IMR-90 (cell line): ENCODE results near the gene ARMC6. TPM values are rescaled to one million over a fixed set of nuclear protein-coding genes. Genes with fewer than 3 reads are reported as not detected.
"Not testable (repeated sequence)": the region's sequence is repeated elsewhere in the genome, so short reads cannot be mapped to it uniquely, and the experiment has no call there.

Experiments
- ATAC-seq: fragments of 200-7000 bp; cut with Tn5 transposase; 2 replicates; pipeline ENCODE4 v1.9.1; 2020; ENCODE audit warnings: low read depth, mild to moderate bottlenecking, moderate library complexity
- BruUV-seq: library from RNA; stranded (reverse); fragments of 400-500 nt; replicated peaks from 2 replicates; lab custom pipeline; 2021; lab: Mats Ljungman, UMichigan
- CTCF ChIA-PET: fragments of 300-600 bp; formaldehyde crosslinking; extraction: SDS; loops from one replicate; lab custom pipeline; 2021; ENCODE audit warnings: antibody characterized with exemption; lab: Yijun Ruan, JAX
- POLR2A ChIA-PET: fragments of 300-600 bp; sonication (Branson Sonifier 250); formaldehyde crosslinking; loops from one replicate; lab custom pipeline; 2022; ENCODE audit warnings: antibody characterized with exemption; ENCODE audit not compliant: unreplicated experiment; lab: Charles Lee
- DNase-seq: peaks from one replicate; pipeline ENCODE4 v3.0.0; 2013
- H2AFZ ChIP-seq: replicated peaks from 2 replicates; pipeline ENCODE3; 2013; ENCODE audit warnings: low read length, mild to moderate bottlenecking; ENCODE audit not compliant: poor library complexity
- H2AK5ac ChIP-seq: 2 replicates; pipeline ENCODE4 v1.6.1; 2013; ENCODE audit warnings: low read depth, low read length, inconsistent platforms
- H2AK9ac ChIP-seq: replicated peaks from 2 replicates; pipeline ENCODE3; 2013; ENCODE audit warnings: mild to moderate bottlenecking, low read depth, low read length, moderate library complexity; ENCODE audit not compliant: poor library complexity
- H2BK120ac ChIP-seq: 2 replicates; pipeline ENCODE4 v1.6.1; 2013; ENCODE audit warnings: low read depth, low read length, inconsistent platforms
- H2BK15ac ChIP-seq: 3 replicates; pipeline ENCODE4 v1.6.1; 2013; ENCODE audit warnings: low read depth, low read length, inconsistent platforms
- H2BK20ac ChIP-seq: 2 replicates; pipeline ENCODE4 v1.6.1; 2013; ENCODE audit warnings: low read depth, mild to moderate bottlenecking, inconsistent platforms, low read length, moderate library complexity
- H2BK5ac ChIP-seq: 2 replicates; pipeline ENCODE4 v1.6.1; 2013; ENCODE audit warnings: mild to moderate bottlenecking, low read depth, low read length, inconsistent platforms; ENCODE audit not compliant: poor library complexity, severe bottlenecking
- H3K14ac ChIP-seq: replicated peaks from 2 replicates; pipeline ENCODE4 v1.6.1; 2013; ENCODE audit warnings: low read depth, low read length, inconsistent platforms
- H3K18ac ChIP-seq: 2 replicates; pipeline ENCODE4 v1.6.1; 2013; ENCODE audit warnings: low read depth, low read length, control low read depth
- H3K23ac ChIP-seq: 2 replicates; pipeline ENCODE4 v1.6.1; 2013; ENCODE audit warnings: low read depth, low read length, inconsistent platforms
- H3K27ac ChIP-seq: 2 replicates; pipeline ENCODE4 v1.5.1; 2013; ENCODE audit warnings: mild to moderate bottlenecking, control low read depth, low read length; ENCODE audit not compliant: insufficient read depth
- H3K27me3 ChIP-seq: 2 replicates; pipeline ENCODE4 v1.6.1; 2013; ENCODE audit warnings: low read length; ENCODE audit not compliant: control insufficient read depth, insufficient read depth
- H3K36me3 ChIP-seq: 2 replicates; pipeline ENCODE4 v1.6.1; 2013; ENCODE audit warnings: low read length, mixed read lengths; ENCODE audit not compliant: control insufficient read depth, insufficient read depth
- H3K4ac ChIP-seq: 2 replicates; pipeline ENCODE4 v1.6.1; 2013; ENCODE audit warnings: low read depth, low read length, inconsistent platforms
- H3K4me1 ChIP-seq: 2 replicates; pipeline ENCODE4 v1.6.1; 2013; ENCODE audit warnings: low read length, mixed read lengths; ENCODE audit not compliant: control insufficient read depth, insufficient read depth
- H3K4me2 ChIP-seq: 2 replicates; pipeline ENCODE4 v1.6.1; 2013; ENCODE audit warnings: low read depth, mild to moderate bottlenecking, control low read depth, low read length, moderate library complexity
- H3K4me3 ChIP-seq: 2 replicates; pipeline ENCODE4 v1.5.1; 2013; ENCODE audit warnings: low read depth, mild to moderate bottlenecking, control low read depth, low read length, moderate library complexity; ENCODE audit not compliant: insufficient read depth
- H3K56ac ChIP-seq: 2 replicates; pipeline ENCODE4 v1.6.1; 2013; ENCODE audit warnings: low read length, inconsistent platforms; ENCODE audit not compliant: insufficient read depth; ENCODE audit errors: extremely low read depth
- H3K79me1 ChIP-seq, 2 experiments: 2 replicates each; pipeline ENCODE4 v1.6.1; 2013; ENCODE audit warnings: low read length in 2 of 2, inconsistent platforms in 1 of 2, low read depth in 1 of 2
- H3K9ac ChIP-seq: 2 replicates; pipeline ENCODE4 v1.6.1; 2013; ENCODE audit warnings: low read depth, low read length, control low read depth
- H3K9me1 ChIP-seq: 2 replicates; pipeline ENCODE4 v1.6.1; 2013; ENCODE audit warnings: low read length, inconsistent platforms; ENCODE audit not compliant: insufficient read depth
- H3K9me3 ChIP-seq: 2 replicates; pipeline ENCODE4 v1.6.1; 2013; ENCODE audit warnings: low read length; ENCODE audit not compliant: control insufficient read depth, insufficient read depth
- H4K20me1 ChIP-seq: 2 replicates; pipeline ENCODE4 v1.6.1; 2013; ENCODE audit warnings: low read length, inconsistent platforms; ENCODE audit not compliant: insufficient read depth
- H4K5ac ChIP-seq: 2 replicates; pipeline ENCODE4 v1.6.1; 2013; ENCODE audit warnings: mild to moderate bottlenecking, low read depth, low read length, control low read depth
- H4K8ac ChIP-seq, 2 experiments: 2 replicates each; pipeline ENCODE4 v1.6.1; 2013; ENCODE audit warnings: low read depth in 2 of 2, low read length in 2 of 2, control low read depth in 1 of 2, inconsistent platforms in 1 of 2
- H4K91ac ChIP-seq: 2 replicates; pipeline ENCODE4 v1.6.1; 2013; ENCODE audit warnings: low read depth, low read length, inconsistent platforms; ENCODE audit not compliant: insufficient read depth
- WGBS, 2 experiments: methylation state at CpG; one replicate each; pipeline versions ENCODE4 v1.1.5 to v1.1.7; 2013; ENCODE audit warnings: missing lambda C conversion rate in 2 of 2; ENCODE audit not compliant: insufficient read length in 1 of 2; ENCODE audit errors: extremely low coverage in 2 of 2; 5-methylcytosine and 5-hydroxymethylcytosine counted together
- dilution Hi-C: fragments of 300-500 bp; cut with HindIII; formaldehyde crosslinking; loops from one replicate; pipeline ENCODE4 v1.14.3; 2018; ENCODE audit warnings: low sequenced_read_pairs; ENCODE audit not compliant: unreplicated experiment
- in situ Hi-C: fragments of 300-500 bp; cut with MboI; formaldehyde crosslinking; loops from 3 replicates; pipeline ENCODE4 v1.14.3; 2019; ENCODE audit warnings: low sequenced_read_pairs, inconsistent platforms, mixed read lengths
- intact Hi-C: fragments of 100-400 bp; cut with micrococcal nuclease; formaldehyde crosslinking; loops from 2 replicates; pipeline ENCODE4 v1.10.0; 2022
- polyA plus RNA-seq, 3 experiments: library from polyadenylated mRNA; depleted of rRNA; stranded (reverse); fragments of >200 nt; gene quantifications; 2 replicates each; pipeline ENCODE4 v1.2.3, GENCODE V29; 2012; ENCODE audit warnings: low replicate concordance in 1 of 3
- total RNA-seq: library from RNA; depleted of rRNA; stranded (reverse); fragments of >200 nt; gene quantifications from 2 replicates; pipeline ENCODE4 v1.2.3, GENCODE V29; 2012

The ARMC6 gene
- total and polyA plus RNA-seq, 2 of the 4 experiments (the other 2 are of a cell fraction) = 41.5 to 52.7 TPM

DNA sequence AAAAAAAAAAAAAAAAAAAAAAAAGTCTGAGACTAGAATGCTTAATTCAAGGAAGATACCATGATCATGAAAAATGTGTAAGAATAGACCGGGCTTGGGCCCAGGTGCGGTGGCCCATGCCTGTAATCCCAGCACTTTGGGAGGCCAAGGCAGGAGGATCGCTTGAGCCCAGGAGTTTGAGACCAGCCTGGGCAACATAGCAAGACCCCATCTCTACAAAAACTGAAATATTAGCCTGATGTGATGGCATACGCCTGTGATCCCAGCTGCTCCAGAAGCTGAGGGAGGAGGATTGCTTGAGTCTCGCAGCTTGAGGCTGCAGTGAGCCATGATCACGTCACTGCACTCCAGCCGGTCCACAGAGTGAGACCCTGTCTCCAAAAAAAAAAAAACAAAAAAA is 73.5 kb downstream of the ARMC6 start:
- H2BK15ac ChIP-seq, H3K9me1 ChIP-seq, H3K4ac ChIP-seq, H4K91ac ChIP-seq, H3K4me2 ChIP-seq, H4K8ac ChIP-seq, H2BK20ac ChIP-seq, H3K56ac ChIP-seq, POLR2A ChIA-PET, H3K27ac ChIP-seq, H2AFZ ChIP-seq, H4K5ac ChIP-seq, BruUV-seq, H3K36me3 ChIP-seq, H3K9me3 ChIP-seq, H2AK9ac ChIP-seq, in situ Hi-C loops, DNase-seq, H2BK5ac ChIP-seq, H2BK120ac ChIP-seq, H3K27me3 ChIP-seq, H3K23ac ChIP-seq, H3K79me1 ChIP-seq, H3K9ac ChIP-seq, CTCF ChIA-PET, H3K14ac ChIP-seq, H3K18ac ChIP-seq, ATAC-seq, dilution Hi-C loops, H4K20me1 ChIP-seq, H3K4me3 ChIP-seq, H2AK5ac ChIP-seq, intact Hi-C loops: not testable (repeated sequence)
- WGBS, 2 experiments = no CpG with 5 or more reads among the region's 7 CpGs
- H3K4me1 ChIP-seq = peaks cover 16% of the 10 kb centered on the region
